Adipocyte (in vitro differentiated cells): ENCODE results near the gene SPATA4.

Experiments
- DNase-seq: peaks from one replicate; pipeline ENCODE4 v3.0.0-alpha.2; 2015; ENCODE audit warnings: low read depth
- H3K27me3 ChIP-seq: replicated peaks from 2 replicates; pipeline ENCODE4 v1.7.0; 2013; ENCODE audit warnings: mild to moderate bottlenecking, low read length, moderate library complexity; ENCODE audit not compliant: control insufficient read depth, insufficient read depth
- H3K36me3 ChIP-seq: 2 replicates; pipeline ENCODE4 v1.7.0; 2013; ENCODE audit warnings: low read length, mild to moderate bottlenecking, moderate library complexity; ENCODE audit not compliant: control insufficient read depth, insufficient read depth, severe bottlenecking
- H3K4me1 ChIP-seq: 2 replicates; pipeline ENCODE4 v1.7.0; 2013; ENCODE audit warnings: mild to moderate bottlenecking, low read length, moderate library complexity; ENCODE audit not compliant: control insufficient read depth, insufficient read depth
- H3K4me3 ChIP-seq: 2 replicates; pipeline ENCODE4 v1.7.0; 2013; ENCODE audit warnings: mild to moderate bottlenecking, low read length, moderate library complexity
- H3K9ac ChIP-seq: 2 replicates; pipeline ENCODE4 v1.7.0; 2013; ENCODE audit warnings: mild to moderate bottlenecking, low read length, moderate library complexity
- H3K9me3 ChIP-seq: 2 replicates; pipeline ENCODE4 v1.7.0; 2013; ENCODE audit warnings: mild to moderate bottlenecking, low read length, moderate library complexity; ENCODE audit not compliant: control insufficient read depth

SPATA4 gene

GRCh38 chr4:176195184-176195978 is at the start of gene SPATA4:
Gene SPATA4 (minus strand): TSS chr4:176195585. CDS start chr4:176195562, 23 bp downstream.
- H3K9me3 ChIP-seq, result no peaks in the 10 kb centered on the region
- no peaks in the 10 kb centered on the region for H3K36me3 ChIP-seq
- H3K4me3 ChIP-seq, result peak within 1 kb of the TSS; percentile 96
- DNase-seq, result peak; percentile 98
- H3K27me3 ChIP-seq, result no peaks in the 10 kb centered on the region
- peak within 1 kb of the TSS; percentile 84 for H3K9ac ChIP-seq
- peaks cover 24% of the 10 kb centered on the region for H3K4me1 ChIP-seq

GRCh38 chr4:176242764-176243347 is 47.5 kb upstream of the SPATA4 start:
- Histone ChIP-seq H3K27me3 (no peaks in the 10 kb centered on the region), H3K9me3 (no peaks in the 10 kb centered on the region), H3K9ac (no peak overlapping the region), H3K4me1 (peaks cover 11% of the 10 kb centered on the region), H3K4me3 (no peak overlapping the region), H3K36me3 (no peaks in the 10 kb centered on the region)
- no peak for DNase-seq

GRCh38 chr4:176241703-176242102 is 46.3 kb upstream of the SPATA4 start:
- peaks cover 19% of the 10 kb centered on the region for H3K4me1 ChIP-seq
- H3K36me3 ChIP-seq, result no peaks in the 10 kb centered on the region
- no peak overlapping the region for H3K9ac ChIP-seq
- no peak overlapping the region for H3K4me3 ChIP-seq
- H3K9me3 ChIP-seq, result no peaks in the 10 kb centered on the region
- DNase-seq, result no peak
- no peaks in the 10 kb centered on the region for H3K27me3 ChIP-seq

- peak; percentile 36 for DNase-seq
- H3K4me1 ChIP-seq, result peaks cover 19% of the 10 kb centered on the region
- H3K9me3 ChIP-seq, result no peaks in the 10 kb centered on the region
- no peaks in the 10 kb centered on the region for H3K27me3 ChIP-seq
- H3K36me3 ChIP-seq, result no peaks in the 10 kb centered on the region
- H3K9ac ChIP-seq, result peak overlapping the region; percentile 45
- peak overlapping the region; percentile 28 for H3K4me3 ChIP-seq
These were observed 43.4 kb upstream of the SPATA4 start for GRCh38 chr4:176238826-176239225.

GRCh38 chr4:176238157-176238610 is 42.8 kb upstream of the SPATA4 start:
- DNase-seq, result peak; percentile 90
- no peaks in the 10 kb centered on the region for H3K27me3 ChIP-seq
- no peaks in the 10 kb centered on the region for H3K9me3 ChIP-seq
- no peaks in the 10 kb centered on the region for H3K36me3 ChIP-seq
- H3K4me3 ChIP-seq, result peak overlapping the region; percentile 28
- H3K9ac ChIP-seq, result peak overlapping the region; percentile 45
- H3K4me1 ChIP-seq, result peaks cover 19% of the 10 kb centered on the region

GRCh38 chr4:176236946-176237345 is 41.6 kb upstream of the SPATA4 start:
- H3K27me3 ChIP-seq, result no peaks in the 10 kb centered on the region
- no peak for DNase-seq
- no peaks in the 10 kb centered on the region for H3K36me3 ChIP-seq
- no peak overlapping the region for H3K4me3 ChIP-seq
- H3K4me1 ChIP-seq, result peaks cover 19% of the 10 kb centered on the region
- no peaks in the 10 kb centered on the region for H3K9me3 ChIP-seq
- H3K9ac ChIP-seq, result no peak overlapping the region

GRCh38 chr4:176230836-176231235 is 35.5 kb upstream of the SPATA4 start:
- Histone ChIP-seq H3K4me3 (no peak overlapping the region), H3K27me3 (no peaks in the 10 kb centered on the region), H3K36me3 (no peaks in the 10 kb centered on the region), H3K4me1 (peaks cover 15% of the 10 kb centered on the region), H3K9ac (no peak overlapping the region), H3K9me3 (no peaks in the 10 kb centered on the region)
- DNase-seq, result no peak

- Histone ChIP-seq H3K27me3 (no peaks in the 10 kb centered on the region), H3K36me3 (no peaks in the 10 kb centered on the region), H3K4me3 (no peak overlapping the region), H3K9me3 (no peaks in the 10 kb centered on the region), H3K4me1 (peaks cover 15% of the 10 kb centered on the region), H3K9ac (no peak overlapping the region)
- no peak for DNase-seq
These were observed 34.3 kb upstream of the SPATA4 start for GRCh38 chr4:176229645-176230044.

GRCh38 chr4:176226736-176227135 is 31.4 kb upstream of the SPATA4 start:
- Histone ChIP-seq H3K36me3 (no peaks in the 10 kb centered on the region), H3K9me3 (no peaks in the 10 kb centered on the region), H3K27me3 (no peaks in the 10 kb centered on the region), H3K4me1 (peaks cover 15% of the 10 kb centered on the region), H3K9ac (no peak overlapping the region), H3K4me3 (no peak overlapping the region)
- no peak for DNase-seq

- no peaks in the 10 kb centered on the region for H3K36me3 ChIP-seq
- no peak overlapping the region for H3K9ac ChIP-seq
- H3K9me3 ChIP-seq, result no peaks in the 10 kb centered on the region
- DNase-seq, result no peak
- H3K27me3 ChIP-seq, result no peaks in the 10 kb centered on the region
- no peak overlapping the region for H3K4me3 ChIP-seq
- peaks cover 9% of the 10 kb centered on the region for H3K4me1 ChIP-seq
These were observed 28.2 kb upstream of the SPATA4 start for GRCh38 chr4:176223561-176223960.

GRCh38 chr4:176222149-176222548 is 26.8 kb upstream of the SPATA4 start:
- Histone ChIP-seq H3K4me3 (no peak overlapping the region), H3K27me3 (no peaks in the 10 kb centered on the region), H3K9me3 (no peaks in the 10 kb centered on the region), H3K36me3 (no peaks in the 10 kb centered on the region), H3K4me1 (no peaks in the 10 kb centered on the region), H3K9ac (no peak overlapping the region)
- DNase-seq, result no peak
